GM21786 (cell line): ENCODE data around the gene SRGAP1.
A peak's percentile ranks its signal among the peaks of the same experiment; 100 is the strongest.
"Not testable (repeated sequence)": the region's sequence is repeated elsewhere in the genome, so short reads cannot be mapped to it uniquely, and the experiment has no call there.

Experiments
- ATAC-seq: cut with Tn5 transposase; IDR thresholded peaks from one replicate; pipeline ENCODE4 v1.9.1; 2021; ENCODE audit not compliant: unreplicated experiment

The SRGAP1 gene

GRCh38 chr12:63836936-63837335 is 7.6 kb upstream of the SRGAP1 start:
- no peak for ATAC-seq

GRCh38 chr12:63838411-63838810 is 6.1 kb upstream of the SRGAP1 start:
- no peak for ATAC-seq

GRCh38 chr12:63841011-63841410 is 3.5 kb upstream of the SRGAP1 start:
- no peak for ATAC-seq

- ATAC-seq = no peak
These were observed 2.9 kb upstream of the SRGAP1 start for GRCh38 chr12:63841571-63841970.

GRCh38 chr12:63842750-63843149 is 1.8 kb upstream of the SRGAP1 start:
- not testable (repeated sequence) for ATAC-seq

- ATAC-seq = no peak
These were observed 1.2 kb upstream of the SRGAP1 start for GRCh38 chr12:63843254-63843720.

GRCh38 chr12:63843721-63844390 is 644 bp upstream of the SRGAP1 start:
- peak; percentile 96 for ATAC-seq

- no peak for ATAC-seq
These were observed 1.2 kb downstream of the SRGAP1 start for GRCh38 chr12:63845726-63846125.

- no peak for ATAC-seq
These were observed 1.9 kb downstream of the SRGAP1 start for GRCh38 chr12:63846238-63846967.

- ATAC-seq = no peak
These were observed 4.0 kb downstream of the SRGAP1 start for GRCh38 chr12:63848450-63848849.

- ATAC-seq = no peak
These were observed 4.7 kb downstream of the SRGAP1 start for GRCh38 chr12:63849106-63849620.

GRCh38 chr12:63849641-63850040 is 5.1 kb downstream of the SRGAP1 start:
- ATAC-seq = no peak

GRCh38 chr12:63853978-63854377 is 9.5 kb downstream of the SRGAP1 start:
- ATAC-seq = no peak

GRCh38 chr12:63855299-63855698 is 10.8 kb downstream of the SRGAP1 start:
- no peak for ATAC-seq

GRCh38 chr12:63857771-63858670 is 13.5 kb downstream of the SRGAP1 start:
- ATAC-seq = no peak

GRCh38 chr12:63859880-63860279 is 15.4 kb downstream of the SRGAP1 start:
- not testable (repeated sequence) for ATAC-seq

- ATAC-seq = no peak
These were observed 17.9 kb downstream of the SRGAP1 start for GRCh38 chr12:63862187-63862968.

- ATAC-seq = no peak
These were observed 18.4 kb downstream of the SRGAP1 start for GRCh38 chr12:63862969-63863230.

- no peak for ATAC-seq
These were observed 19.4 kb downstream of the SRGAP1 start for GRCh38 chr12:63863658-63864453.

GRCh38 chr12:63864454-63864706 is 19.9 kb downstream of the SRGAP1 start:
- no peak for ATAC-seq
